Subcutaneous adipose tissue (tissue), 4 donors: ENCODE measurements around the gene FUNDC2. TPM values are rescaled to one million over a fixed set of nuclear protein-coding genes. Genes with fewer than 3 reads are reported as not detected.

Source experiments
- CTCF ChIP-seq: fragments of 450-650 bp; IDR thresholded peaks from one replicate; pipeline ENCODE4 v1.5.1; 2016; ENCODE audit warnings: low read depth, mild to moderate bottlenecking, control low read depth, antibody characterized with exemption, moderate library complexity
- total RNA-seq, 4 donors: library from RNA; depleted of rRNA; stranded (reverse); fragments of >200 nt; gene quantifications; one replicate each; pipeline ENCODE4 v1.1.0, GENCODE V29; 2016

Gene FUNDC2
- total RNA-seq, 4 donors from 2014 or later: 46.1 to 83.5 (median 69.6) TPM

- TF ChIP-seq CTCF: no peak
These were observed 26.3 kb downstream of the FUNDC2 start for GRCh38 chrX:155052738-155053498.

GRCh38 chrX:155053656-155054055, 27.0 kb downstream of the FUNDC2 start:
- no peak for TF ChIP-seq CTCF

- TF ChIP-seq CTCF: no peak
These were observed 27.6 kb downstream of the FUNDC2 start for GRCh38 chrX:155054255-155054654.

GRCh38 chrX:155055494-155055893, 28.9 kb downstream of the FUNDC2 start:
- TF ChIP-seq CTCF: no peak

GRCh38 chrX:155056471-155056870, 29.8 kb downstream of the FUNDC2 start:
- no peak for TF ChIP-seq CTCF

- TF ChIP-seq CTCF: no peak
These were observed 30.5 kb downstream of the FUNDC2 start for GRCh38 chrX:155056877-155057792.

GRCh38 chrX:155061760-155062159, 35.1 kb downstream of the FUNDC2 start:
- TF ChIP-seq CTCF: no peak
